DND-41 (cell line): ENCODE results near the gene ZFP2.

Experiments used
- EZH2 ChIP-seq: IDR thresholded peaks from 3 replicates; pipeline ENCODE4 v1.6.1; 2012; ENCODE audit warnings: borderline replicate concordance, low read depth, mild to moderate bottlenecking, moderate library complexity, low read length, inconsistent platforms; ENCODE audit not compliant: severe bottlenecking
- TF ChIP-seq, protein P1 (sequence below): IDR thresholded peaks from 2 replicates; pipeline ENCODE4 v1.5.1; 2012; ENCODE audit warnings: borderline replicate concordance, low read length, moderate library complexity, mild to moderate bottlenecking; ENCODE audit not compliant: poor library complexity, severe bottlenecking; ENCODE audit errors: extremely low read depth

DNA sequence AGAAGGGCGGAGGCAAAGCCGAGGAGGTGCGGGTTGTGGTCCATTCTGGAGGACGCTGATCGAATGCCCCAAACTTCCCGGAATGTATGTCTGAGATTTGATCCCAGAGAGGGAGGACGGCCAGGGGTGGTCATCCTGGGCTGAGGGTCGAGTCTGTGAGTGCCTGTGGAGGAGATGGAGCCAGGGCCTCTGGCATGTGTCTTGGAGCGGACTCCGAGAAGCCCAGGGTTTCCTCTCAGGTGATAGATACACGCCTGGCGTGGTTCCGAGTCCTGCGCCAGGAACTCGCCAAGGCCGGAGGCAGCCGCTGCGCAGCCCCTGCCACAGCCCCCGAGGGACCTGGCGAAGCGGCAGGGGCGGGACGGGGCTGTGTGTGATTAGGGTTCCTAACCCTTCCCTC is 45.6 kb downstream of the ZFP2 start:
- TF ChIP-seq, protein P1, sequence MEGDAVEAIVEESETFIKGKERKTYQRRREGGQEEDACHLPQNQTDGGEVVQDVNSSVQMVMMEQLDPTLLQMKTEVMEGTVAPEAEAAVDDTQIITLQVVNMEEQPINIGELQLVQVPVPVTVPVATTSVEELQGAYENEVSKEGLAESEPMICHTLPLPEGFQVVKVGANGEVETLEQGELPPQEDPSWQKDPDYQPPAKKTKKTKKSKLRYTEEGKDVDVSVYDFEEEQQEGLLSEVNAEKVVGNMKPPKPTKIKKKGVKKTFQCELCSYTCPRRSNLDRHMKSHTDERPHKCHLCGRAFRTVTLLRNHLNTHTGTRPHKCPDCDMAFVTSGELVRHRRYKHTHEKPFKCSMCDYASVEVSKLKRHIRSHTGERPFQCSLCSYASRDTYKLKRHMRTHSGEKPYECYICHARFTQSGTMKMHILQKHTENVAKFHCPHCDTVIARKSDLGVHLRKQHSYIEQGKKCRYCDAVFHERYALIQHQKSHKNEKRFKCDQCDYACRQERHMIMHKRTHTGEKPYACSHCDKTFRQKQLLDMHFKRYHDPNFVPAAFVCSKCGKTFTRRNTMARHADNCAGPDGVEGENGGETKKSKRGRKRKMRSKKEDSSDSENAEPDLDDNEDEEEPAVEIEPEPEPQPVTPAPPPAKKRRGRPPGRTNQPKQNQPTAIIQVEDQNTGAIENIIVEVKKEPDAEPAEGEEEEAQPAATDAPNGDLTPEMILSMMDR = no peak
- no peak for TF ChIP-seq EZH2
